Esophagus muscularis mucosa (tissue), 3 donors: ENCODE measurements around the gene DEPDC1B.
A peak's percentile ranks its signal among the peaks of the same experiment; 100 is the strongest.

Experiments used
- POLR2AphosphoS5 ChIP-seq, 2 donors: sonication (generic); formaldehyde crosslinking; IDR thresholded peaks; one replicate each; pipeline ENCODE4 v1.6.1; 2017; ENCODE audit warnings: antibody characterized with exemption in 2 of 2
- TF ChIP-seq, protein P1 (sequence below), 3 experiments: fragments of 200-600 bp in 2 of 3; fragments of 450-650 bp in 1 of 3; sonication (generic) in 2 of 3; IDR thresholded peaks; one replicate each; pipeline ENCODE4 v1.5.1; 2017 to 2019; ENCODE audit warnings: antibody characterized with exemption in 3 of 3, mild to moderate bottlenecking in 2 of 3, moderate library complexity in 1 of 3

DNA sequence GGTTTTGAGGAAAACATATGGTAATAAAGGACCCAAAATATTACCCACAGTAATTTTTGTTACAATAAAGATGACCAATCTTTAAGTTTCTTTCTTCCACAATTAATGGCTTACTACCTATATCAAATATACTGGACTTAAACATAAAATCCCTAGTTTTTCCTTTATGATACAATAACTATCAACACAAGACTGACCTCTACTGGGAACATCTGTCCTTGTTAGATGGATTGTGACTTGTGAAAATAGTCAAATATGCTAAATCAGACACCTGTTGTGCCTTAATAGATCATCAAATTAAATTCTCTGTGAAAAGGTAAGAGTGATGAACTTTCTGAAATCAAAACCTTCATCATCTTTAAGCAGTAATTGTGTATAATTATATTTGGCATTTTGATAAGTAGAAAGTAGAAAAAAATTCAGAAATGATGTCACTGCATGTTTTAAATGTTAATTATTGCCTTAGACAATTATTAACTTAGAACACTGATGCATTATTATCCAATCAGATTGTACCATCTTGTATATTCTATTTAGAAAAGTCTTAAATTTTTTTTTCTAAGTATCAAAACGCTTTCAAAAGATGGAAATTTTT is 113.6 kb downstream of the DEPDC1B start:
- TF ChIP-seq, protein P1, sequence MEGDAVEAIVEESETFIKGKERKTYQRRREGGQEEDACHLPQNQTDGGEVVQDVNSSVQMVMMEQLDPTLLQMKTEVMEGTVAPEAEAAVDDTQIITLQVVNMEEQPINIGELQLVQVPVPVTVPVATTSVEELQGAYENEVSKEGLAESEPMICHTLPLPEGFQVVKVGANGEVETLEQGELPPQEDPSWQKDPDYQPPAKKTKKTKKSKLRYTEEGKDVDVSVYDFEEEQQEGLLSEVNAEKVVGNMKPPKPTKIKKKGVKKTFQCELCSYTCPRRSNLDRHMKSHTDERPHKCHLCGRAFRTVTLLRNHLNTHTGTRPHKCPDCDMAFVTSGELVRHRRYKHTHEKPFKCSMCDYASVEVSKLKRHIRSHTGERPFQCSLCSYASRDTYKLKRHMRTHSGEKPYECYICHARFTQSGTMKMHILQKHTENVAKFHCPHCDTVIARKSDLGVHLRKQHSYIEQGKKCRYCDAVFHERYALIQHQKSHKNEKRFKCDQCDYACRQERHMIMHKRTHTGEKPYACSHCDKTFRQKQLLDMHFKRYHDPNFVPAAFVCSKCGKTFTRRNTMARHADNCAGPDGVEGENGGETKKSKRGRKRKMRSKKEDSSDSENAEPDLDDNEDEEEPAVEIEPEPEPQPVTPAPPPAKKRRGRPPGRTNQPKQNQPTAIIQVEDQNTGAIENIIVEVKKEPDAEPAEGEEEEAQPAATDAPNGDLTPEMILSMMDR (IDR thresholded peaks at IDR 0.05): peak; percentile 44 to 55 (median 53)
- no peak for TF ChIP-seq POLR2AphosphoS5 (IDR thresholded peaks at IDR 0.05)
